Endothelial cell of umbilical vein (primary cell): Measurements from ENCODE around the gene DQX1. TPM values are rescaled to one million over a fixed set of nuclear protein-coding genes. Genes with fewer than 3 reads are reported as not detected.

Experiments
- BruUV-seq: library from RNA; stranded (reverse); fragments of 400-500 nt; replicated peaks from 2 replicates; lab custom pipeline; 2021; lab: Mats Ljungman, UMichigan
- CTCF ChIA-PET: fragments of 300-600, 350-600 bp; sonication (Branson Sonifier 250); formaldehyde crosslinking; loops from one replicate; lab custom pipeline; 2021; ENCODE audit warnings: antibody characterized with exemption, inconsistent platforms; lab: Charles Lee
- POLR2A ChIA-PET: fragments of 300-600, 350-600 bp; sonication (Branson Sonifier 250); formaldehyde crosslinking; loops from one replicate; lab custom pipeline; 2021; ENCODE audit warnings: antibody characterized with exemption, inconsistent platforms; lab: Charles Lee
- DNase-seq: peaks from one replicate; pipeline ENCODE4 v3.0.0-alpha.2; 2011; ENCODE audit warnings: low read depth, low spot score
- FAIRE-seq: peaks from 2 replicates; lab custom pipeline; 2011; peaks lifted over from hg19 to GRCh38; lab: Jason Lieb, UNC
- H2AFZ ChIP-seq: 2 replicates; pipeline ENCODE4 v1.6.0; 2012; ENCODE audit warnings: low read depth, low read length, control low read depth, inconsistent platforms
- H3K27ac ChIP-seq: 2 replicates; pipeline ENCODE4 v1.5.1; 2011; ENCODE audit warnings: low read depth, mild to moderate bottlenecking, control low read depth, low read length, moderate library complexity; ENCODE audit not compliant: insufficient read depth
- H3K27me3 ChIP-seq, 2 experiments: 2 replicates each; pipeline versions ENCODE4 v1.6.0 to v1.6.1; 2011; ENCODE audit warnings: low read length in 2 of 2, mixed read lengths in 1 of 2; ENCODE audit not compliant: control insufficient read depth in 2 of 2, insufficient read depth in 2 of 2
- H3K36me3 ChIP-seq, 2 experiments: 2 replicates in 1 of 2; 3 replicates in 1 of 2; pipeline ENCODE4 v1.5.1; 2011; ENCODE audit warnings: low read length in 2 of 2, mild to moderate bottlenecking in 1 of 2, moderate library complexity in 1 of 2; ENCODE audit not compliant: control insufficient read depth in 2 of 2, insufficient read depth in 2 of 2; ENCODE audit errors: extremely low read depth in 1 of 2
- H3K4me1 ChIP-seq: 3 replicates; pipeline ENCODE4 v1.5.1; 2011; ENCODE audit warnings: mild to moderate bottlenecking, low read length; ENCODE audit not compliant: control insufficient read depth, insufficient read depth; ENCODE audit errors: extremely low read depth
- H3K4me2 ChIP-seq: 2 replicates; pipeline ENCODE4 v1.6.1; 2011; ENCODE audit warnings: low read length, control low read depth, mixed read lengths; ENCODE audit not compliant: insufficient read depth
- H3K4me3 ChIP-seq, 3 experiments: fragments of 200-600 bp in 1 of 3; sonication (generic), shearing (Covaris generic) in 1 of 3; replicated peaks in 1 of 3; 2 replicates each; pipeline ENCODE4 v1.5.1; 2011 to 2016; ENCODE audit warnings: control low read depth in 3 of 3, low read length in 3 of 3, mild to moderate bottlenecking in 2 of 3, inconsistent platforms in 1 of 3, low read depth in 1 of 3, moderate library complexity in 1 of 3; ENCODE audit not compliant: insufficient read depth in 1 of 3
- H3K79me2 ChIP-seq: 2 replicates; pipeline ENCODE4 v1.6.0; 2012; ENCODE audit warnings: low read length, inconsistent platforms; ENCODE audit not compliant: control insufficient read depth, insufficient read depth
- H3K9ac ChIP-seq: replicated peaks from 2 replicates; pipeline ENCODE3; 2011; ENCODE audit warnings: low read length, control low read depth; ENCODE audit not compliant: insufficient read depth; ENCODE audit errors: extremely low read depth
- H3K9me1 ChIP-seq: replicated peaks from 3 replicates; pipeline ENCODE4 v1.6.0; 2011; ENCODE audit warnings: mild to moderate bottlenecking, low read length; ENCODE audit not compliant: control insufficient read depth, insufficient read depth; ENCODE audit errors: extremely low read depth
- H3K9me3 ChIP-seq: replicated peaks from 2 replicates; pipeline ENCODE4 v1.5.1; 2012; ENCODE audit warnings: low read length, inconsistent platforms; ENCODE audit not compliant: control insufficient read depth, insufficient read depth
- H4K20me1 ChIP-seq: replicated peaks from 2 replicates; pipeline ENCODE3; 2011; ENCODE audit warnings: mild to moderate bottlenecking, low read length; ENCODE audit not compliant: control insufficient read depth, insufficient read depth; ENCODE audit errors: extremely low read depth
- CTCF ChIP-seq, 2 donors: IDR thresholded peaks; 1 replicate in 1 of 2; 2 replicates in 1 of 2; pipeline ENCODE4 v1.5.1; 2011; ENCODE audit warnings: low read length in 2 of 2, mild to moderate bottlenecking in 2 of 2, moderate library complexity in 2 of 2, control low read depth in 1 of 2, inconsistent platforms in 1 of 2, low read depth in 1 of 2; ENCODE audit not compliant: insufficient read depth in 1 of 2; ENCODE audit errors: extremely low read depth in 1 of 2
- GATA2 ChIP-seq: IDR thresholded peaks from 2 replicates; pipeline ENCODE4 v1.7.0; 2011; ENCODE audit warnings: low read depth, mild to moderate bottlenecking, moderate library complexity, mixed read lengths, low read length; ENCODE audit not compliant: insufficient read length, insufficient read depth
- JUN ChIP-seq: IDR thresholded peaks from 2 replicates; pipeline ENCODE4 v1.6.1; 2011; ENCODE audit warnings: borderline replicate concordance, low read depth; ENCODE audit not compliant: insufficient read length, insufficient read depth
- MYC ChIP-seq: IDR thresholded peaks from one replicate; pipeline ENCODE4 v1.6.1; 2011; ENCODE audit warnings: mild to moderate bottlenecking, low read depth, low read length
- POLR2A ChIP-seq: IDR thresholded peaks from 2 replicates; pipeline ENCODE4 v1.6.1; 2012; ENCODE audit warnings: low read depth, mild to moderate bottlenecking, control low read depth, low read length
- POLR2AphosphoS5 ChIP-seq: IDR thresholded peaks from 2 replicates; pipeline ENCODE4 v1.6.1; 2012; ENCODE audit warnings: low read depth, mild to moderate bottlenecking, control low read depth, low read length, moderate library complexity; ENCODE audit not compliant: insufficient read depth
- dilution Hi-C: fragments of 300-500 bp; cut with MboI; formaldehyde crosslinking; loops from one replicate; pipeline ENCODE4 v1.15.0; 2019; ENCODE audit warnings: low sequenced_read_pairs; ENCODE audit not compliant: extremely low pct_ligation_motif_present
- intact Hi-C: fragments of 100-400 bp; cut with micrococcal nuclease; formaldehyde crosslinking; loops from one replicate; pipeline ENCODE4 v1.10.0; 2022
- polyA plus RNA-seq, 4 experiments: library from polyadenylated mRNA; depleted of rRNA in 3 of 4; stranded (reverse) in 3 of 4; unstranded in 1 of 4; fragments of >200 nt; gene quantifications; 2 replicates each; pipeline versions ENCODE4 v1.2.1 to v1.2.3, GENCODE V29; 2011 to 2012; ENCODE audit warnings: missing spikeins in 1 of 4
- total RNA-seq: library from RNA; stranded (reverse); gene quantifications from 2 replicates; pipeline ENCODE4 v1.2.3, GENCODE V29; 2021

DQX1 gene
- total and polyA plus RNA-seq, 2 donors (not counting 3 experiments of a cell fraction or from before 2014, with no cell fraction given), result 0.06 to 0.44 TPM

- CTCF ChIA-PET, result interaction anchor here (0.9 kb wide), 1 partner anchor 49 kb away, joined by 3 read pairs; no protein-coding TSS in a partner anchor
- Histone ChIP-seq H3K9me3 (no peaks in the 10 kb centered on the region), H3K79me2 (no peaks in the 10 kb centered on the region), H4K20me1 (no peaks in the 10 kb centered on the region), H2AFZ (peak overlapping the region; percentile 98), H3K4me1 (peaks cover 17% of the 10 kb centered on the region), H3K4me3 (no peak overlapping the region), H3K27me3 (peaks cover 1 to 4% of the 10 kb centered on the region in 2 experiments), H3K9ac (no peak overlapping the region), H3K9me1 (no peaks in the 10 kb centered on the region), H3K36me3 (peaks cover 0 to 4% of the 10 kb centered on the region in 2 experiments), H3K27ac (no peak overlapping the region), H3K4me2 (no peak overlapping the region)
- dilution Hi-C loops, result no loop called here
- DNase-seq (no peak), FAIRE-seq (no peak)
- intact Hi-C loops, result no loop called here
- TF ChIP-seq CTCF (IDR thresholded peaks at IDR 0.05; ENCODE audit: extremely low read depth in 1 of 2, insufficient read depth in 1 of 2, low read depth in 1 of 2, low read length in 2 of 2) (no peak), POLR2A (no peak), POLR2AphosphoS5 (no peak), JUN (no peak), MYC (no peak), GATA2 (no peak)
- BruUV-seq, result no TSS peak
- POLR2A ChIA-PET, result no interaction called here
Observed at GRCh38 chr2:74552914-74553811, 27.1 kb upstream of the DQX1 start.
